ENCODE measurements around the gene CYLD.

Gene CYLD

DNA sequence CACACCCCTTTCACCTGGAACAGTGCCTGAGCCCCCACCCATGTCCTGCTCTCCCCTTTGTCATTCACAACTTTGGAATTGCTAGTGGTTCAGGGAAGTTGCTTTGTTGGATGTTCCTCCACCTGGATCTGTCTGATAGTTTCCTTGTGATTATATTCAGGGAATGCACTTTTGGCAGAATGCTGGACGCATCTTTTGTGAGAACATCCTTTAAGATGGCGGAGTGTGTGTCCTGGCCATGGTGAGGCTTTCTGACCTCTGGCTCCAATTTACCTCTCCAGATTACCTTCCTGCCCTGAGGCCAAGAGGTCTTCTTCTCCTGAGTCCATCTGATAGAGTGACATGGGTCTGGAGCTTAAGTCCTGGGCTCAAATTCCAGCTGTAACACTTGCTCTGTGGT, 104.6 kb downstream of the CYLD start:
- DNase-seq (ENCODE audit: low spot score), result no peak

DNA sequence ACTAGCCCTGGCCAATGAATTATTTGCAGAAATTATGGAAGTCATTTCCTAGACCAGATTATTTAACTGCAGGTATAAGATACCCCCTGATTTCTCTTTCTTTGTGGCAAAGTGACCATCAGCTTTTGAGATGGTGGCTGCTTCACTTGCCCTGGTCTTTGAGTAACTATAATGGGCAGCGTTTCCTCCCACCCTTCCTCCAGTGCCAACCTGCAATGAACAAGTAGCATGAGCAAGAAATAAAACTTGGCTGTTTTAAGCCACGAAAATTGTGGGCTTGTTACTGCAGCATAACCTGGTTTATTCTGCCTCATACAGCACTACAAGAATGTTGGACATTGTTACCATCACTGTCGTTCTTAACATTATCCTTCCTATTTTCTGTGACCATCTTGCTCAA, 105.3 kb downstream of the CYLD start:
- DNase-seq (ENCODE audit: low spot score), result no peak

DNA sequence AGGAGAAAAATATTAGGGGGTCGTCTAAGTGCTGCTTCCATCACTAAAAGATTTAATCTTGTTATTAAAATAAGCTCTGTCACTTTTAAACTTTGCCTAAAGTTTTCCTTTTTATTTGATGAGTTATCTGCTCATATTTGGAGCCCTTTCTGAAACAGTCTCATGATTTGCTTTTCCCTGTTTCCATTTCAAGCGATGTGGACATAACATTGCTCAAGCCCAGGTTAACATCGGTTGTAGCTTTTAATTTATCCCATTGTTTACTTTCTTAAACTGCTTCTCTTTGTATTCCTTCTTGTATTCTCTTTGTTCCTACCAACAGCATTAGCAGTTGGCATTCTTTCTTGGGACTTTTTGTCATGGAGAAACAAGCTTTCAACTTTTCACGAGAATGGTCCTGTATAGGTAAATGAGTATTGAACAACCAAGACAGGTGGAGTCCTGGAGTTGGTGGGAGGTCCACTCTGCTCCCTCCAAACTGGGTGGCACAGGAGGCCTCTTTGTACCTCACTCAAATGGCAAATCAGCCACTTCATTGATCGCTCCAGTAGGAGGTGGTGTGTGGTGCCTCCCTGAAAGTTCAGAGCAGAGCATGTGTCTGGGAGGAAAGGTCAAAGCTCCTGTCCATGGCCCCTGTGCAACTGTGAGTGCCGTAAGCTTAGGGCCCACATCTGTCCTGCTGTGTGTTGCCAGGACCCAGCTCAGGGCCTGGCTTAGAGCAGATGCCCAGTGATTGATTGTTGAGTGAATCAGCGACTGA, 107.0 kb downstream of the CYLD start:
- DNase-seq (ENCODE audit: low spot score), result no peak
